HCT116 (cell line): ENCODE results near the gene GSG1L. TPM values are rescaled to one million over a fixed set of nuclear protein-coding genes. Genes with fewer than 3 reads are reported as not detected.

ENCODE experiments used
- ATAC-seq: fragments of 200-7000 bp; cut with Tn5 transposase; 2 replicates; pipeline ENCODE4 v1.9.1; 2020; ENCODE audit warnings: mild to moderate bottlenecking, moderate library complexity
- BruUV-seq: library from RNA; stranded (reverse); fragments of 400-500 nt; replicated peaks from 2 replicates; lab custom pipeline; 2021; lab: Mats Ljungman, UMichigan
- CTCF ChIA-PET: fragments of 300-600 bp; sonication (Branson Sonifier 250); formaldehyde crosslinking; loops from one replicate; lab custom pipeline; 2021; ENCODE audit warnings: antibody characterized with exemption; lab: Charles Lee
- POLR2A ChIA-PET: fragments of 300-600, 350-600 bp; sonication (Branson Sonifier 250); formaldehyde crosslinking; loops from one replicate; lab custom pipeline; 2021; ENCODE audit warnings: antibody characterized with exemption; lab: Charles Lee
- RAD21 ChIA-PET, 2 experiments: fragments of 300-600 bp; sonication (Branson Sonifier 250); formaldehyde crosslinking; loops; one replicate each; lab custom pipeline; 2023; ENCODE audit warnings: low total read pairs in 2 of 2; ENCODE audit not compliant: uncharacterized antibody in 2 of 2, unreplicated experiment in 2 of 2, low non-redundant PET in 1 of 2; lab: Charles Lee
- DNase-seq: peaks from one replicate; pipeline ENCODE4 v3.0.0-alpha.2; 2010; ENCODE audit warnings: low read depth, low spot score
- H2AFZ ChIP-seq: fragments of 200-600 bp; shearing (Covaris generic), sonication (generic); 2 replicates; pipeline ENCODE4 v1.6.1; 2017; ENCODE audit warnings: low read depth, mixed run types, mixed read lengths, antibody characterized with exemption, low read length; ENCODE audit not compliant: poor library complexity, severe bottlenecking
- H3K27ac ChIP-seq: 2 replicates; pipeline ENCODE4 v1.5.1; 2012; ENCODE audit warnings: low read depth, low read length
- H3K27me3 ChIP-seq: fragments of 200-600 bp; sonication (generic); 2 replicates; pipeline ENCODE4 v1.6.1; 2016; ENCODE audit warnings: mixed run types, low read length, mixed read lengths; ENCODE audit not compliant: insufficient read depth
- H3K36me3 ChIP-seq, 2 experiments: fragments of 200-500 bp in 1 of 2; fragments of 200-600 bp in 1 of 2; sonication (Bioruptor generic) in 1 of 2; sonication (generic) in 1 of 2; 2 replicates each; pipeline versions ENCODE4 v1.5.1 to v1.6.1; 2014 to 2016; ENCODE audit warnings: low read length in 2 of 2, inconsistent platforms in 1 of 2, mixed read lengths in 1 of 2, mixed run types in 1 of 2; ENCODE audit not compliant: insufficient read depth in 2 of 2, control insufficient read depth in 1 of 2
- H3K4me1 ChIP-seq, 2 experiments: fragments of 200-600 bp in 1 of 2; sonication (generic) in 1 of 2; 2 replicates each; pipeline versions ENCODE4 v1.5.1 to v1.6.1; 2012 to 2017; ENCODE audit warnings: low read length in 2 of 2, inconsistent platforms in 1 of 2, mild to moderate bottlenecking in 1 of 2, mixed read lengths in 1 of 2, mixed run types in 1 of 2, moderate library complexity in 1 of 2; ENCODE audit not compliant: insufficient read depth in 2 of 2, control insufficient read depth in 1 of 2
- H3K4me2 ChIP-seq: fragments of 200-600 bp; sonication (generic); 2 replicates; pipeline ENCODE4 v1.6.1; 2017; ENCODE audit warnings: mixed run types, low read length, mixed read lengths
- H3K4me3 ChIP-seq, 2 experiments: fragments of 200-600 bp in 1 of 2; sonication (generic) in 1 of 2; replicated peaks in 1 of 2; 2 replicates each; pipeline ENCODE4 v1.5.1; 2011 to 2016; ENCODE audit warnings: low read length in 2 of 2, control low read depth in 1 of 2, low read depth in 1 of 2, mild to moderate bottlenecking in 1 of 2, mixed read lengths in 1 of 2, mixed run types in 1 of 2
- H3K79me2 ChIP-seq: fragments of 200-600 bp; sonication (generic); 2 replicates; pipeline ENCODE4 v1.6.1; 2017; ENCODE audit warnings: mild to moderate bottlenecking, mixed run types, low read length, moderate library complexity, mixed read lengths; ENCODE audit not compliant: insufficient read depth
- H3K9ac ChIP-seq: fragments of 200-600 bp; sonication (generic); 2 replicates; pipeline ENCODE4 v1.6.1; 2016; ENCODE audit warnings: low read length, mixed read lengths
- H3K9me2 ChIP-seq: fragments of 200-600 bp; sonication (generic), shearing (Covaris generic); 2 replicates; pipeline ENCODE4 v1.6.1; 2017; ENCODE audit warnings: mixed run types, mild to moderate bottlenecking, moderate library complexity; ENCODE audit not compliant: insufficient read depth
- H3K9me3 ChIP-seq, 2 experiments: fragments of 200-500 bp in 1 of 2; fragments of 200-600 bp in 1 of 2; sonication (Bioruptor generic) in 1 of 2; sonication (generic) in 1 of 2; 2 replicates each; pipeline ENCODE4 v1.6.1; 2014 to 2017; ENCODE audit warnings: low read length in 2 of 2, mixed read lengths in 2 of 2, inconsistent platforms in 1 of 2, low read depth in 1 of 2, mild to moderate bottlenecking in 1 of 2, mixed run types in 1 of 2, moderate library complexity in 1 of 2; ENCODE audit not compliant: control insufficient read depth in 1 of 2, insufficient read depth in 1 of 2
- H4K20me1 ChIP-seq: fragments of 200-600 bp; sonication (generic), shearing (Covaris generic); 2 replicates; pipeline ENCODE4 v1.6.1; 2017; ENCODE audit warnings: mixed run types, mild to moderate bottlenecking, moderate library complexity; ENCODE audit not compliant: insufficient read depth
- CBX3 ChIP-seq: IDR thresholded peaks from 2 replicates; pipeline ENCODE4 v1.6.1; 2012; ENCODE audit warnings: low read depth
- CEBPB ChIP-seq: IDR thresholded peaks from 2 replicates; pipeline ENCODE4 v1.6.1; 2012; ENCODE audit warnings: low read depth
- EGR1 ChIP-seq: IDR thresholded peaks from 2 replicates; pipeline ENCODE4 v1.6.1; 2012; ENCODE audit warnings: low read depth
- ELF1 ChIP-seq: IDR thresholded peaks from 2 replicates; pipeline ENCODE4 v1.6.1; 2012; ENCODE audit warnings: low read depth, borderline replicate concordance
- POLR2AphosphoS5 ChIP-seq: IDR thresholded peaks from 2 replicates; pipeline ENCODE4 v1.6.1; 2011; ENCODE audit warnings: mild to moderate bottlenecking, low read depth, low read length, moderate library complexity
- SIN3A ChIP-seq: IDR thresholded peaks from 2 replicates; pipeline ENCODE4 v1.6.1; 2012; ENCODE audit warnings: low read depth
- SP1 ChIP-seq: IDR thresholded peaks from 2 replicates; pipeline ENCODE4 v1.6.1; 2012; ENCODE audit warnings: low read depth
- YY1 ChIP-seq: IDR thresholded peaks from 2 replicates; pipeline ENCODE4 v1.6.1; 2011; ENCODE audit warnings: low read length, low read depth, moderate library complexity, mild to moderate bottlenecking; ENCODE audit not compliant: insufficient replicate concordance; ENCODE audit errors: extremely low read depth
- ZFX ChIP-seq: fragments of 450-650 bp; IDR thresholded peaks from 2 replicates; pipeline ENCODE4 v1.6.1; 2017
- ZNF274 ChIP-seq: fragments of 200-500 bp; sonication (Bioruptor generic); IDR thresholded peaks from 2 replicates; pipeline ENCODE4 v1.6.1; 2014; ENCODE audit warnings: mild to moderate bottlenecking, low read depth, low read length, inconsistent platforms
- intact Hi-C: fragments of 100-400 bp; cut with micrococcal nuclease; formaldehyde crosslinking; loops from 2 replicates; pipeline ENCODE4 v1.10.0; 2022
- total RNA-seq: library from RNA; stranded (reverse); gene quantifications from one replicate; pipeline ENCODE4 v1.2.1, GENCODE V29; 2021; ENCODE audit not compliant: unreplicated experiment
- TF ChIP-seq, protein P1 (sequence below): IDR thresholded peaks from 2 replicates; pipeline ENCODE4 v1.6.1; 2012; ENCODE audit warnings: low read depth
- TF ChIP-seq, protein P2 (sequence below): IDR thresholded peaks from 2 replicates; pipeline ENCODE4 v1.6.1; 2012
- TF ChIP-seq, protein P3 (sequence below): IDR thresholded peaks from 2 replicates; pipeline ENCODE4 v1.6.1; 2012
- TF ChIP-seq, protein P4 (sequence below), 3 experiments: fragments of 200-600 bp in 1 of 3; sonication (generic) in 1 of 3; IDR thresholded peaks in 2 of 3; conservative IDR thresholded peaks in 1 of 3; 2 replicates each; pipeline ENCODE4 v1.5.1; 2012 to 2017; ENCODE audit warnings: low read depth in 2 of 3, low read length in 2 of 3, antibody characterized with exemption in 1 of 3, borderline replicate concordance in 1 of 3, control low read depth in 1 of 3, mild to moderate bottlenecking in 1 of 3, mixed read lengths in 1 of 3, mixed run types in 1 of 3, moderate library complexity in 1 of 3; ENCODE audit not compliant: insufficient read depth in 1 of 3

GSG1L gene
- total RNA-seq, 1 experiment from 2014 or later = not detected

DNA sequence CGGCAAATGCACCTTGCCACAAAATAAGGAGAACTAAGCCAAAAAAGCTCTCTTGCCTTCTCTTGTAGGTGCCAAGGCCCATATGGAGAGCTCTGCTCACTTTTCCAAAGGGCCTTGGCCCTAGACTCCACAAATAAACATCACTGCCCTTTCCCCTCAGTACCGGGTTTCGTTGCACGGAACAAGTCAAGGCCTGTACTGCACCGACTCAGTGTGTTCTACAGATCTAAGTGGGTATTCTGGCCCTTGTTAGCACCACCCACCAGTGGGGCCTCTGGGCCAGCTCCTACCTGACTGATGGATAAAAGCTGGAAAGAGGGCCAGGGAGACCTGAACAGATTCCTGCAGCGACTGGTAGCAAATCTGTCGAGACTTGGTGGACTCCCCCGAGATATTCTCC lies 43.7 kb upstream of the GSG1L start:
- Histone ChIP-seq H3K4me3 (no peak overlapping the region), H3K4me1 (no peaks in the 10 kb centered on the region), H3K27me3 (no peaks in the 10 kb centered on the region), H3K36me3 (peaks cover 74 to 77% of the 10 kb centered on the region in 2 experiments), H2AFZ (no peak overlapping the region), H3K9me3 (no peaks in the 10 kb centered on the region), H3K9me2 (no peaks in the 10 kb centered on the region), H3K79me2 (peaks cover 38% of the 10 kb centered on the region), H3K9ac (no peak overlapping the region), H3K27ac (no peak overlapping the region), H4K20me1 (peaks cover 7% of the 10 kb centered on the region; the same call in 1 of the 2 replicates), H3K4me2 (no peak overlapping the region)
- intact Hi-C loops = no loop called here
- POLR2A ChIA-PET = no interaction called here
- ATAC-seq = no peak
- DNase-seq = no peak
- RAD21 ChIA-PET = no interaction called here
- TF ChIP-seq CEBPB = no peak
- TF ChIP-seq ELF1 = no peak
- TF ChIP-seq ZNF274 = no peak
- TF ChIP-seq, protein P1, sequence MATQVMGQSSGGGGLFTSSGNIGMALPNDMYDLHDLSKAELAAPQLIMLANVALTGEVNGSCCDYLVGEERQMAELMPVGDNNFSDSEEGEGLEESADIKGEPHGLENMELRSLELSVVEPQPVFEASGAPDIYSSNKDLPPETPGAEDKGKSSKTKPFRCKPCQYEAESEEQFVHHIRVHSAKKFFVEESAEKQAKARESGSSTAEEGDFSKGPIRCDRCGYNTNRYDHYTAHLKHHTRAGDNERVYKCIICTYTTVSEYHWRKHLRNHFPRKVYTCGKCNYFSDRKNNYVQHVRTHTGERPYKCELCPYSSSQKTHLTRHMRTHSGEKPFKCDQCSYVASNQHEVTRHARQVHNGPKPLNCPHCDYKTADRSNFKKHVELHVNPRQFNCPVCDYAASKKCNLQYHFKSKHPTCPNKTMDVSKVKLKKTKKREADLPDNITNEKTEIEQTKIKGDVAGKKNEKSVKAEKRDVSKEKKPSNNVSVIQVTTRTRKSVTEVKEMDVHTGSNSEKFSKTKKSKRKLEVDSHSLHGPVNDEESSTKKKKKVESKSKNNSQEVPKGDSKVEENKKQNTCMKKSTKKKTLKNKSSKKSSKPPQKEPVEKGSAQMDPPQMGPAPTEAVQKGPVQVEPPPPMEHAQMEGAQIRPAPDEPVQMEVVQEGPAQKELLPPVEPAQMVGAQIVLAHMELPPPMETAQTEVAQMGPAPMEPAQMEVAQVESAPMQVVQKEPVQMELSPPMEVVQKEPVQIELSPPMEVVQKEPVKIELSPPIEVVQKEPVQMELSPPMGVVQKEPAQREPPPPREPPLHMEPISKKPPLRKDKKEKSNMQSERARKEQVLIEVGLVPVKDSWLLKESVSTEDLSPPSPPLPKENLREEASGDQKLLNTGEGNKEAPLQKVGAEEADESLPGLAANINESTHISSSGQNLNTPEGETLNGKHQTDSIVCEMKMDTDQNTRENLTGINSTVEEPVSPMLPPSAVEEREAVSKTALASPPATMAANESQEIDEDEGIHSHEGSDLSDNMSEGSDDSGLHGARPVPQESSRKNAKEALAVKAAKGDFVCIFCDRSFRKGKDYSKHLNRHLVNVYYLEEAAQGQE = no peak
- TF ChIP-seq EGR1 = no peak
- TF ChIP-seq, protein P2, sequence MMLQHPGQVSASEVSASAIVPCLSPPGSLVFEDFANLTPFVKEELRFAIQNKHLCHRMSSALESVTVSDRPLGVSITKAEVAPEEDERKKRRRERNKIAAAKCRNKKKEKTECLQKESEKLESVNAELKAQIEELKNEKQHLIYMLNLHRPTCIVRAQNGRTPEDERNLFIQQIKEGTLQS = no peak
- no peak for TF ChIP-seq SIN3A
- TF ChIP-seq POLR2AphosphoS5 = no peak
- TF ChIP-seq ZFX = no peak
- TF ChIP-seq, protein P3, sequence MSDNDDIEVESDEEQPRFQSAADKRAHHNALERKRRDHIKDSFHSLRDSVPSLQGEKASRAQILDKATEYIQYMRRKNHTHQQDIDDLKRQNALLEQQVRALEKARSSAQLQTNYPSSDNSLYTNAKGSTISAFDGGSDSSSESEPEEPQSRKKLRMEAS = no peak
- no peak for TF ChIP-seq SP1
- TF ChIP-seq CBX3 = no peak
- TF ChIP-seq, protein P4, sequence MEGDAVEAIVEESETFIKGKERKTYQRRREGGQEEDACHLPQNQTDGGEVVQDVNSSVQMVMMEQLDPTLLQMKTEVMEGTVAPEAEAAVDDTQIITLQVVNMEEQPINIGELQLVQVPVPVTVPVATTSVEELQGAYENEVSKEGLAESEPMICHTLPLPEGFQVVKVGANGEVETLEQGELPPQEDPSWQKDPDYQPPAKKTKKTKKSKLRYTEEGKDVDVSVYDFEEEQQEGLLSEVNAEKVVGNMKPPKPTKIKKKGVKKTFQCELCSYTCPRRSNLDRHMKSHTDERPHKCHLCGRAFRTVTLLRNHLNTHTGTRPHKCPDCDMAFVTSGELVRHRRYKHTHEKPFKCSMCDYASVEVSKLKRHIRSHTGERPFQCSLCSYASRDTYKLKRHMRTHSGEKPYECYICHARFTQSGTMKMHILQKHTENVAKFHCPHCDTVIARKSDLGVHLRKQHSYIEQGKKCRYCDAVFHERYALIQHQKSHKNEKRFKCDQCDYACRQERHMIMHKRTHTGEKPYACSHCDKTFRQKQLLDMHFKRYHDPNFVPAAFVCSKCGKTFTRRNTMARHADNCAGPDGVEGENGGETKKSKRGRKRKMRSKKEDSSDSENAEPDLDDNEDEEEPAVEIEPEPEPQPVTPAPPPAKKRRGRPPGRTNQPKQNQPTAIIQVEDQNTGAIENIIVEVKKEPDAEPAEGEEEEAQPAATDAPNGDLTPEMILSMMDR (IDR thresholded peaks at IDR 0.05 in 2 of 3, conservative IDR thresholded peaks at IDR 0.05 in 1 of 3; ENCODE audit: borderline replicate concordance in 1 of 3, insufficient read depth in 1 of 3, low read depth in 2 of 3, low read length in 2 of 3) = no peak
- TF ChIP-seq YY1 = no peak
- CTCF ChIA-PET = no interaction called here
- no TSS peak for BruUV-seq
